Upper lobe of left lung (tissue), 6 donors: ENCODE data around the gene TK1. TPM values are rescaled to one million over a fixed set of nuclear protein-coding genes. Genes with fewer than 3 reads are reported as not detected.
"Not testable (repeated sequence)": the region's sequence is repeated elsewhere in the genome, so short reads cannot be mapped to it uniquely, and the experiment has no call there.

Source experiments
- ATAC-seq, 2 donors: fragments of 200-7000 bp; cut with Tn5 transposase; one replicate each; pipeline ENCODE4 v1.9.1; 2022; ENCODE audit warnings: mild to moderate bottlenecking in 2 of 2, moderate library complexity in 2 of 2; ENCODE audit not compliant: low FRiP score in 2 of 2
- DNase-seq, 2 donors: peaks; one replicate each; pipeline ENCODE4 v3.0.0-alpha.2; 2019 to 2020
- H3K27ac ChIP-seq, 4 donors: fragments of 200-600 bp; sonication (generic); one replicate each; pipeline ENCODE4 v1.5.1; 2016 to 2019
- H3K27me3 ChIP-seq, 4 donors: fragments of 200-600 bp; sonication (generic); one replicate each; pipeline ENCODE4 v1.5.1; 2017 to 2019
- H3K36me3 ChIP-seq, 4 donors: fragments of 200-600 bp; sonication (generic); one replicate each; pipeline ENCODE4 v1.5.1; 2016 to 2019
- H3K4me1 ChIP-seq, 4 donors: fragments of 200-600 bp; sonication (generic); one replicate each; pipeline ENCODE4 v1.5.1; 2018 to 2019
- H3K4me3 ChIP-seq, 4 donors: fragments of 200-600 bp; sonication (generic); one replicate each; pipeline ENCODE4 v1.5.1; 2017 to 2019; ENCODE audit warnings: mild to moderate bottlenecking in 2 of 4, moderate library complexity in 1 of 4
- H3K9me3 ChIP-seq, 4 donors: fragments of 200-600 bp; sonication (generic); one replicate each; pipeline ENCODE4 v1.5.1; 2018 to 2019
- CTCF ChIP-seq, 6 experiments: fragments of 450-650 bp in 4 of 6; fragments of 200-600 bp in 2 of 6; sonication (generic) in 2 of 6; IDR thresholded peaks; one replicate each; pipeline ENCODE4 v1.5.1; 2016 to 2019; ENCODE audit warnings: antibody characterized with exemption in 6 of 6
- EP300 ChIP-seq, 4 donors: sonication (generic); formaldehyde crosslinking; IDR thresholded peaks; one replicate each; pipeline ENCODE4 v1.5.1; 2017; ENCODE audit warnings: antibody characterized with exemption in 4 of 4, control low read depth in 2 of 4
- POLR2A ChIP-seq, 4 donors: fragments of 450-650 bp; IDR thresholded peaks; one replicate each; pipeline ENCODE4 v1.5.1; 2016 to 2017; ENCODE audit warnings: antibody characterized with exemption in 4 of 4, mild to moderate bottlenecking in 2 of 4
- POLR2AphosphoS5 ChIP-seq, 2 donors: sonication (generic); formaldehyde crosslinking; IDR thresholded peaks; one replicate each; pipeline ENCODE4 v1.5.1; 2017; ENCODE audit warnings: antibody characterized with exemption in 2 of 2
- WGBS, 2 donors: methylation state at CpG; one replicate each; pipeline ENCODE4 v1.1.5; 2017 to 2018; 5-methylcytosine and 5-hydroxymethylcytosine counted together
- total RNA-seq, 6 donors: library from RNA; depleted of rRNA in 4 of 6; stranded (reverse); fragments of >200 nt in 4 of 6; gene quantifications; one replicate each; pipeline versions ENCODE4 v1.1.0 to v1.2.1, GENCODE V29; 2016 to 2021
- donor health status: DM: no; HTN: no; CAD: no; lungs with moderate emphysema.
- donor health status: DM: no; HTN: yes; CAD: no; lungs with severe emphysema.

Gene TK1
- total RNA-seq, 6 donors from 2014 or later: 2.8 to 16.0 (median 9.0) TPM

GRCh38 chr17:78141437-78142118 lies 45.3 kb downstream of the TK1 start:
- WGBS, 2 donors: 63 to 76% methylated on average over 4 to 17 of the region's 20 CpGs
- Histone ChIP-seq H3K4me1 (peaks cover 40 to 78% (median 60%) of the 10 kb centered on the region in 4 donors), H3K9me3 (no peaks in the 10 kb centered on the region), H3K36me3 (no peaks in the 10 kb centered on the region), H3K27me3 (no peaks in the 10 kb centered on the region), H3K27ac (peak overlapping the region; percentile 67 to 81 (median 78)), H3K4me3 (peak overlapping the region in 1 of 4 donors; percentile 32)
- no peak for TF ChIP-seq CTCF (IDR thresholded peaks at IDR 0.05)
- no peak for TF ChIP-seq POLR2A (IDR thresholded peaks at IDR 0.05)
- TF ChIP-seq POLR2AphosphoS5 (IDR thresholded peaks at IDR 0.05): no peak
- TF ChIP-seq EP300 (IDR thresholded peaks at IDR 0.05): no peak
- peak in 1 of 2 donors; percentile 83 for DNase-seq
- ATAC-seq: no peak

GRCh38 chr17:78140169-78141051 lies 46.4 kb downstream of the TK1 start:
- Histone ChIP-seq H3K27ac (peak overlapping the region; percentile 67 to 81 (median 78)), H3K36me3 (no peaks in the 10 kb centered on the region), H3K4me3 (peak overlapping the region in 3 of 4 donors; percentile 23 to 32 (median 27)), H3K4me1 (peaks cover 39 to 68% (median 52%) of the 10 kb centered on the region in 4 donors), H3K9me3 (no peaks in the 10 kb centered on the region), H3K27me3 (no peaks in the 10 kb centered on the region)
- peak; percentile 47 to 75 for TF ChIP-seq POLR2AphosphoS5 (IDR thresholded peaks at IDR 0.05)
- TF ChIP-seq POLR2A (IDR thresholded peaks at IDR 0.05): peak in 2 of 4 donors; percentile 57 to 89
- peak in 1 of 6 experiments; percentile 16 for TF ChIP-seq CTCF (IDR thresholded peaks at IDR 0.05)
- TF ChIP-seq EP300 (IDR thresholded peaks at IDR 0.05): peak in 1 of 4 donors; percentile 24
- peak; percentile 97 to 100 for DNase-seq
- 20 to 24% methylated on average over 32 to 41 of the region's 58 CpGs for WGBS, 2 donors
- peak; percentile 89 to 94 for ATAC-seq

GRCh38 chr17:78139861-78140168 lies 47.0 kb downstream of the TK1 start:
- DNase-seq, H3K27me3 ChIP-seq, H3K9me3 ChIP-seq, H3K36me3 ChIP-seq, H3K4me3 ChIP-seq, ATAC-seq: not testable (repeated sequence)
- peak in 1 of 6 experiments; percentile 5 for TF ChIP-seq CTCF (IDR thresholded peaks at IDR 0.05)
- Histone ChIP-seq H3K27ac (peak overlapping the region; percentile 61 to 81 (median 74)), H3K4me1 (peaks cover 33 to 62% (median 46%) of the 10 kb centered on the region in 4 donors)
- WGBS, 2 donors: 73 to 81% methylated on average over 12 of the region's 12 CpGs

GRCh38 chr17:78138204-78139060 lies 48.4 kb downstream of the TK1 start:
- no peaks in the 10 kb centered on the region for H3K27me3 ChIP-seq
- H3K36me3 ChIP-seq: no peaks in the 10 kb centered on the region
- no peak overlapping the region for H3K4me3 ChIP-seq
- no peaks in the 10 kb centered on the region for H3K9me3 ChIP-seq
- ATAC-seq: no peak
- peak in 1 of 2 donors; percentile 56 for DNase-seq
- peaks cover 27 to 60% (median 39%) of the 10 kb centered on the region in 4 donors for H3K4me1 ChIP-seq
- TF ChIP-seq CTCF (IDR thresholded peaks at IDR 0.05): no peak
- no peak for TF ChIP-seq EP300 (IDR thresholded peaks at IDR 0.05)
- no peak for TF ChIP-seq POLR2AphosphoS5 (IDR thresholded peaks at IDR 0.05)
- no peak for TF ChIP-seq POLR2A (IDR thresholded peaks at IDR 0.05)
- WGBS, 2 donors: 80 to 87% methylated on average over 9 to 16 of the region's 17 CpGs
- peak overlapping the region in 1 of 4 donors; percentile 46 for H3K27ac ChIP-seq
